ENCODE measurements around the gene STX1B.
A peak's percentile ranks its signal among the peaks of the same experiment; 100 is the strongest.

The STX1B gene

DNA sequence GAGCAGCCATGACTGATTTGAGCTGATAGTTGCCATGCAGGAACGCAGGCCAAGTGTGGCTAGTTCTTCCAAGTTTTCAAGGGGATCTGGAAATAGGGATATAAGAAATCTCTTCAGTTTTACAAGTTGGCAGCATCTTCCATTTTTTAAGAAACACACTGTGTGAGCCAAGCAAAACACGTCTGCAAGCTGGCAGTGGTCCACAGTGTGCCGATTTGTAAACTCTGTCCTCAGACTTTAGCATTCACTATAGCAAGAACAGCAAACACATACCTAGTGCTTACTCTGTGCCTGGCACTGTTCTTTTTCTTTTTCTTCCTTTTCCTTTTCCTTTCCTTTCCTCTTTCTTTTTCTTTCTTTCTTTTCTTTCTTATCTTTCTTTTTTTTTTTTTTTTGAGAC is 58.7 kb downstream of the STX1B start:
- Histone ChIP-seq H2BK120ac (ENCODE audit: insufficient read depth, low read length, poor library complexity) (no peak overlapping the region), H3K4ac (ENCODE audit: low read depth, low read length) (no peak overlapping the region), H2AK5ac (ENCODE audit: low read length) (no peak overlapping the region), H3K14ac (ENCODE audit: low read length) (no peak overlapping the region), H4K12ac (ENCODE audit: low read depth, low read length) (no peak overlapping the region), H3K4me2 (ENCODE audit: low read length) (no peak overlapping the region), H3K79me2 (ENCODE audit: control insufficient read depth, insufficient read depth, low read length, poor library complexity) (peaks cover 2% of the 10 kb centered on the region), H4K91ac (ENCODE audit: low read depth, low read length) (no peak overlapping the region), H3K4me1 (ENCODE audit: control insufficient read depth in 1 of 2, insufficient read depth in 2 of 2, low read length in 2 of 2) (peaks cover 22 to 27% of the 10 kb centered on the region in 2 experiments), H3K9me3 (ENCODE audit: insufficient read depth, low read depth, low read length) (no peaks in the 10 kb centered on the region), H3K27me3 (ENCODE audit: insufficient read depth, low read length) (no peaks in the 10 kb centered on the region), H3K18ac (ENCODE audit: low read length) (no peak overlapping the region), H3K23ac (ENCODE audit: low read length) (no peak overlapping the region), H2AFZ (ENCODE audit: insufficient read depth, low read length, poor library complexity) (no peak overlapping the region), H3K4me3 (ENCODE audit: low read depth, low read length) (no peak overlapping the region), H3K79me1 (ENCODE audit: low read length) (peaks cover 15% of the 10 kb centered on the region), H4K8ac (ENCODE audit: low read depth, low read length) (no peak overlapping the region), H2BK12ac (ENCODE audit: low read length) (no peak overlapping the region), H3K9ac (ENCODE audit: low read length) (no peak overlapping the region), H3K36me3 (ENCODE audit: control insufficient read depth in 1 of 2, insufficient read depth in 2 of 2, low read length in 2 of 2) (peaks cover 10% of the 10 kb centered on the region in 2 experiments), H2BK5ac (ENCODE audit: low read depth, low read length, poor library complexity) (no peak overlapping the region), H3K27ac (ENCODE audit: low read depth, low read length) (no peak overlapping the region)
- DNase-seq = no peak
- WGBS (ENCODE audit: extremely low coverage, insufficient coverage, insufficient read length) = no CpG with 5 or more reads among the region's 3 CpGs

DNA sequence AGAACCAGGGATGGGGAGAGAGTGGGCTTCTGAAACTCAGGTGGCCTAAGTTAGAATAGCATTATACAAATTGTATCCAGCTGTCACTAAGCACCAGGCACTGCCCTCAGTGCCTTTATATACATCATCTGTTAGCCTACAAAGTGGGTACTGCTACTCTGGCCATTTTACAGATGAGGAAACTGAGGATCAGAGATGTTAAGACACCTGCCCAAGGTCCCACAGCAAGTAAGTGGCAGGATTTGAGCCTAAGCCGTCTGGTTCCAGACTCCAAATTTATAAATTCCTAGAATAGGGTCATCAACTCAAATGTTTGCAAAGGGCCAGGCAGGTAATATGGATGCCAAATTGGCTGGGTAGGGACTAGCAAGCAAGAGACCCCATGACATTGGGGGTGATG is 59.2 kb downstream of the STX1B start:
- Histone ChIP-seq H3K4me1 (ENCODE audit: control insufficient read depth in 1 of 2, insufficient read depth in 2 of 2, low read length in 2 of 2) (peaks cover 19 to 27% of the 10 kb centered on the region in 2 experiments), H3K14ac (ENCODE audit: low read length) (no peak overlapping the region), H3K36me3 (ENCODE audit: control insufficient read depth in 1 of 2, insufficient read depth in 2 of 2, low read length in 2 of 2) (peaks cover 14 to 16% of the 10 kb centered on the region in 2 experiments), H3K4ac (ENCODE audit: low read depth, low read length) (no peak overlapping the region), H3K9me3 (ENCODE audit: insufficient read depth, low read depth, low read length) (no peaks in the 10 kb centered on the region), H2AFZ (ENCODE audit: insufficient read depth, low read length, poor library complexity) (no peak overlapping the region), H2BK5ac (ENCODE audit: low read depth, low read length, poor library complexity) (no peak overlapping the region), H3K4me3 (ENCODE audit: low read depth, low read length) (peak overlapping the region; percentile 39), H3K27ac (ENCODE audit: low read depth, low read length) (no peak overlapping the region), H2BK120ac (ENCODE audit: insufficient read depth, low read length, poor library complexity) (no peak overlapping the region), H2BK12ac (ENCODE audit: low read length) (no peak overlapping the region), H3K23ac (ENCODE audit: low read length) (no peak overlapping the region), H2AK5ac (ENCODE audit: low read length) (no peak overlapping the region), H4K91ac (ENCODE audit: low read depth, low read length) (no peak overlapping the region), H3K27me3 (ENCODE audit: insufficient read depth, low read length) (no peaks in the 10 kb centered on the region), H3K9ac (ENCODE audit: low read length) (no peak overlapping the region), H3K79me2 (ENCODE audit: control insufficient read depth, insufficient read depth, low read length, poor library complexity) (peaks cover 2% of the 10 kb centered on the region), H3K79me1 (ENCODE audit: low read length) (peaks cover 15% of the 10 kb centered on the region), H4K12ac (ENCODE audit: low read depth, low read length) (no peak overlapping the region), H4K8ac (ENCODE audit: low read depth, low read length) (no peak overlapping the region), H3K4me2 (ENCODE audit: low read length) (no peak overlapping the region), H3K18ac (ENCODE audit: low read length) (no peak overlapping the region)
- WGBS (ENCODE audit: extremely low coverage, insufficient coverage, insufficient read length) = no CpG with 5 or more reads among the region's 1 CpG
- no peak for DNase-seq

DNA sequence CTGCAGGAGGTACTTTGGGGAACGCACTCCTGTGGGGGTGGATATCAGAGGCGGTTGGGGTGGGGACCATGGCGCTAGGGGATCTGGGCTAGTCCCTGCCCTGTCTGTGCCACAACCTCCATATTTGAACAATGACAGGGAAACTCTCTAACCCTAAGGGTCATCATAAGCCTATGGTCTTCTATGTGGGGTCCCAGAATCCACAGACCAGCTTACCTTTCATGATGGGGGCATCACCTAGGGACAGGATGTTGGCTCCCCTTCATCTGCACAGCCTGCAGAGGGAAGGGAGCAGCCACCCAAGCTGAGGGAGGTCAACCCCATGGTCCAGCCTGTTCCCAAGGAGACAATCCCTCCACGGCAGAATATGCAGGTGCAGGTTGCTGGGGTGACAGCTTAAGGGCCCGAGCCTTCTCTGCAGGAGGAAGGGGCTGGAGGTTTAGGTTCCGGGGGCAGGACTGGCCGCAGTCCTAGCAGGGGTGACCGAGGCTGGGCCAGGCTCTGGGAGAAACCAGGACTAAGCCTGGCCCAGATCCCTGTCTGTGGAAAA is 59.8 kb downstream of the STX1B start:
- H3K79me2 ChIP-seq (ENCODE audit: control insufficient read depth, insufficient read depth, low read length, poor library complexity) = peaks cover 2% of the 10 kb centered on the region
- no CpG with 5 or more reads among the region's 8 CpGs for whole genome bisulfite sequencing (ENCODE audit: extremely low coverage, insufficient coverage, insufficient read length)
- H3K4me1 ChIP-seq (ENCODE audit: control insufficient read depth in 1 of 2, insufficient read depth in 2 of 2, low read length in 2 of 2) = peaks cover 19 to 27% of the 10 kb centered on the region in 2 experiments
- H3K79me1 ChIP-seq (ENCODE audit: low read length) = peaks cover 15% of the 10 kb centered on the region
- DNase-seq = no peak
- peak overlapping the region; percentile 40 for H3K27ac ChIP-seq (ENCODE audit: low read depth, low read length)
- H3K4me3 ChIP-seq (ENCODE audit: low read depth, low read length) = no peak overlapping the region
- H4K8ac ChIP-seq (ENCODE audit: low read depth, low read length) = no peak overlapping the region
- H3K4me2 ChIP-seq (ENCODE audit: low read length) = peak overlapping the region; percentile 93
- H2BK5ac ChIP-seq (ENCODE audit: low read depth, low read length, poor library complexity) = no peak overlapping the region
- peak overlapping the region; percentile 21 for H3K18ac ChIP-seq (ENCODE audit: low read length)
- H3K9ac ChIP-seq (ENCODE audit: low read length) = no peak overlapping the region
- H3K9me3 ChIP-seq (ENCODE audit: insufficient read depth, low read depth, low read length) = no peaks in the 10 kb centered on the region
- H2BK120ac ChIP-seq (ENCODE audit: insufficient read depth, low read length, poor library complexity) = no peak overlapping the region
- H2BK12ac ChIP-seq (ENCODE audit: low read length) = no peak overlapping the region
- peak overlapping the region; percentile 3 for H2AK5ac ChIP-seq (ENCODE audit: low read length)
- peak overlapping the region; percentile 28 for H4K91ac ChIP-seq (ENCODE audit: low read depth, low read length)
- H2AFZ ChIP-seq (ENCODE audit: insufficient read depth, low read length, poor library complexity) = no peak overlapping the region
- no peak overlapping the region for H3K23ac ChIP-seq (ENCODE audit: low read length)
- no peak overlapping the region for H3K14ac ChIP-seq (ENCODE audit: low read length)
- no peak overlapping the region for H3K4ac ChIP-seq (ENCODE audit: low read depth, low read length)
- peaks cover 14 to 17% of the 10 kb centered on the region in 2 experiments for H3K36me3 ChIP-seq (ENCODE audit: control insufficient read depth in 1 of 2, insufficient read depth in 2 of 2, low read length in 2 of 2)
- no peak overlapping the region for H4K12ac ChIP-seq (ENCODE audit: low read depth, low read length)
- no peaks in the 10 kb centered on the region for H3K27me3 ChIP-seq (ENCODE audit: insufficient read depth, low read length)

DNA sequence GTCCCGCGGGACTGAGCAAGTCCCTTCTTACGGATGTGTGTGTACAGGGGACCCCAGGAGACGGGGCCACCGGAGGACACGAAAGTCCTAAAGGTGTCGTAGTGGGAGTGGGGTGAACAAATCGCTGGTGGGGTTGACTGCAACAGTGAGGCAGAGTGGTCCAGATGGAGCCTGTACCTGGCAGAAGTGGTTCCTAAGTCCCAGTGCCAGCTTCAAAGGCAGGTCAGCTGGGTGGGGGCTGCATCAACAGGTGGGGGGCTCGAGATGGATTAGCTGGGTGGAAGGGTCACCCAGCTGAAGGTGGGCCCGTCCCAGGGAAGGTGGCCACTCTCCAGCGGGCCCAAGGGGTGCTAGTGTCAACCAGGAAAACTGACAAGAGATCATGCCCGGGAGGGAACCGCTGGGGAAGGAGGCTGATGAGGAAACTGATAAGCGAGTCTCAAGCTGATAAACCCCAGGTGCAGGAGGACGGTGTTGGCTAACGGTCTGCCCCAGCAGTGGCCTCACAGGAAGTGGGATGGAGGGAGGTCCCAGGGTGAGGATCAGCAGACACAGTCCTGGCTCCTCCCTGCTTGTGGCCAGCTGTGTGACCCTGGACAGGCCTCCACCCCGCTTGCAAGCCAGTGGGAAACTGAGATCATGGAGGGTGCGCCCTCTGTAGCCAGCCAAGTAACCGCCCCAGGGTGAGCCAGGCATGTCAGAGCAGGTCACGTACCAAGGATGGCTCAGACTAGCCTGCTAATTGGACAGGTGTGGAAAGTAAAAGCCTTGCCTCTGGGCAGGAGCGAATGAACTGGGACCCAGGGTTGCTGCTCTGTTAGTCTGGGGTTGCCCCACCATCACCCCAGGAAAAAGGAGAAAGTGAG is 60.6 kb downstream of the STX1B start:
- peak overlapping the region; percentile 60 for H2BK120ac ChIP-seq (ENCODE audit: insufficient read depth, low read length, poor library complexity)
- H3K14ac ChIP-seq (ENCODE audit: low read length) = peak overlapping the region; percentile 22
- H3K9me3 ChIP-seq (ENCODE audit: insufficient read depth, low read depth, low read length) = no peaks in the 10 kb centered on the region
- no CpG with 5 or more reads among the region's 21 CpGs for WGBS (ENCODE audit: extremely low coverage, insufficient coverage, insufficient read length)
- H2AFZ ChIP-seq (ENCODE audit: insufficient read depth, low read length, poor library complexity) = no peak overlapping the region
- peak overlapping the region; percentile 80 for H3K4me3 ChIP-seq (ENCODE audit: low read depth, low read length)
- no peak overlapping the region for H3K23ac ChIP-seq (ENCODE audit: low read length)
- peak overlapping the region; percentile 7 for H2BK12ac ChIP-seq (ENCODE audit: low read length)
- DNase-seq = peak; percentile 97 to 99
- H3K4me1 ChIP-seq (ENCODE audit: control insufficient read depth in 1 of 2, insufficient read depth in 2 of 2, low read length in 2 of 2) = peaks cover 19 to 27% of the 10 kb centered on the region in 2 experiments
- no peak overlapping the region for H4K12ac ChIP-seq (ENCODE audit: low read depth, low read length)
- peak overlapping the region; percentile 79 for H4K8ac ChIP-seq (ENCODE audit: low read depth, low read length)
- peak overlapping the region; percentile 7 for H2BK5ac ChIP-seq (ENCODE audit: low read depth, low read length, poor library complexity)
- peaks cover 15% of the 10 kb centered on the region for H3K79me1 ChIP-seq (ENCODE audit: low read length)
- peak overlapping the region; percentile 91 for H3K27ac ChIP-seq (ENCODE audit: low read depth, low read length)
- peak overlapping the region; percentile 38 for H2AK5ac ChIP-seq (ENCODE audit: low read length)
- peak overlapping the region; percentile 93 for H3K4me2 ChIP-seq (ENCODE audit: low read length)
- H3K79me2 ChIP-seq (ENCODE audit: control insufficient read depth, insufficient read depth, low read length, poor library complexity) = peaks cover 2% of the 10 kb centered on the region
- peak overlapping the region; percentile 17 for H3K4ac ChIP-seq (ENCODE audit: low read depth, low read length)
- H3K18ac ChIP-seq (ENCODE audit: low read length) = peak overlapping the region; percentile 36
- peak overlapping the region; percentile 87 for H4K91ac ChIP-seq (ENCODE audit: low read depth, low read length)
- H3K9ac ChIP-seq (ENCODE audit: low read length) = peak overlapping the region; percentile 34
- H3K36me3 ChIP-seq (ENCODE audit: control insufficient read depth in 1 of 2, insufficient read depth in 2 of 2, low read length in 2 of 2) = peaks cover 16 to 17% of the 10 kb centered on the region in 2 experiments
- no peaks in the 10 kb centered on the region for H3K27me3 ChIP-seq (ENCODE audit: insufficient read depth, low read length)
